Skeletal muscle tissue (tissue), 4 donors: ENCODE data around the gene SLC28A1. TPM values are rescaled to one million over a fixed set of nuclear protein-coding genes. Genes with fewer than 3 reads are reported as not detected.
"Not testable (repeated sequence)": the region's sequence is repeated elsewhere in the genome, so short reads cannot be mapped to it uniquely, and the experiment has no call there.

Experiments used
- H3K27ac ChIP-seq: one replicate; pipeline ENCODE4 v1.7.0; 2013; ENCODE audit warnings: mild to moderate bottlenecking, low read depth, low read length, inconsistent platforms
- H3K27me3 ChIP-seq, 3 donors: one replicate each; pipeline ENCODE4 v1.7.0; 2013; ENCODE audit warnings: low read length in 3 of 3; ENCODE audit not compliant: control insufficient read depth in 3 of 3, insufficient read depth in 3 of 3
- H3K36me3 ChIP-seq, 3 donors: one replicate each; pipeline ENCODE4 v1.7.0; 2013; ENCODE audit warnings: low read length in 3 of 3; ENCODE audit not compliant: control insufficient read depth in 3 of 3, insufficient read depth in 3 of 3
- H3K4me1 ChIP-seq, 3 donors: one replicate each; pipeline ENCODE4 v1.7.0; 2013; ENCODE audit warnings: low read length in 3 of 3, mild to moderate bottlenecking in 3 of 3; ENCODE audit not compliant: control insufficient read depth in 3 of 3, insufficient read depth in 3 of 3
- H3K4me3 ChIP-seq, 3 donors: one replicate each; pipeline ENCODE4 v1.7.0; 2013; ENCODE audit warnings: low read length in 3 of 3
- H3K9ac ChIP-seq, 3 donors: one replicate each; pipeline ENCODE4 v1.7.0; 2013; ENCODE audit warnings: low read length in 3 of 3, mild to moderate bottlenecking in 3 of 3, moderate library complexity in 2 of 3, low read depth in 1 of 3
- H3K9me3 ChIP-seq, 3 donors: one replicate each; pipeline ENCODE4 v1.7.0; 2013; ENCODE audit warnings: low read length in 3 of 3; ENCODE audit not compliant: control insufficient read depth in 3 of 3
- total RNA-seq: library from RNA; depleted of rRNA; stranded (reverse); fragments of >200 nt; gene quantifications from one replicate; pipeline ENCODE4 v1.2.3, GENCODE V29; 2014
- donor health status: Osteomylitis.

The SLC28A1 gene
- total RNA-seq, 1 donor from 2014 or later, result 0.52 TPM

DNA sequence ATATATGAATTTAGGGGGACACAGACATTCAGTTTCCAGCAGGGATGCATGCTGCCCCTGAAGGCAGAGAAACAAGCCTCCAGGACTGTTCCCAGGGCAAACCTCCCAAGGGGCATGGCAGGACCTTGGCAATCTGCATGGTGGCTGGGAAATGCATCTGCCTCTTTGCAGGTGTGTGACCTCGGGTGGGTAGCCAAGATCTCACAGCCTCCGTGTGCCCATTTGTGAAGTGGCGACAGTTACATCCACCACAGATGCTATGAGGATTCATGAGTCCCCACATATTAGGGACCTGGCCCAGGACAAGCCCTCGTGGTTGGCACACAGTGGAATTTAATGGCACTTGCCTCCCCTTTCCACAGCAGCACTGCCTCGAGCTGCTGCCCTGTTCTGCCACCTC, 29.9 kb downstream of the SLC28A1 start:
- no peaks in the 10 kb centered on the region for H3K36me3 ChIP-seq
- peaks cover 44 to 53% (median 48%) of the 10 kb centered on the region in 3 donors for H3K4me1 ChIP-seq
- peak overlapping the region; percentile 85 for H3K27ac ChIP-seq
- H3K9me3 ChIP-seq, result no peaks in the 10 kb centered on the region
- peak overlapping the region in 1 of 3 donors; percentile 49 for H3K4me3 ChIP-seq
- peak overlapping the region; percentile 20 to 76 (median 25) for H3K9ac ChIP-seq
- no peaks in the 10 kb centered on the region for H3K27me3 ChIP-seq

DNA sequence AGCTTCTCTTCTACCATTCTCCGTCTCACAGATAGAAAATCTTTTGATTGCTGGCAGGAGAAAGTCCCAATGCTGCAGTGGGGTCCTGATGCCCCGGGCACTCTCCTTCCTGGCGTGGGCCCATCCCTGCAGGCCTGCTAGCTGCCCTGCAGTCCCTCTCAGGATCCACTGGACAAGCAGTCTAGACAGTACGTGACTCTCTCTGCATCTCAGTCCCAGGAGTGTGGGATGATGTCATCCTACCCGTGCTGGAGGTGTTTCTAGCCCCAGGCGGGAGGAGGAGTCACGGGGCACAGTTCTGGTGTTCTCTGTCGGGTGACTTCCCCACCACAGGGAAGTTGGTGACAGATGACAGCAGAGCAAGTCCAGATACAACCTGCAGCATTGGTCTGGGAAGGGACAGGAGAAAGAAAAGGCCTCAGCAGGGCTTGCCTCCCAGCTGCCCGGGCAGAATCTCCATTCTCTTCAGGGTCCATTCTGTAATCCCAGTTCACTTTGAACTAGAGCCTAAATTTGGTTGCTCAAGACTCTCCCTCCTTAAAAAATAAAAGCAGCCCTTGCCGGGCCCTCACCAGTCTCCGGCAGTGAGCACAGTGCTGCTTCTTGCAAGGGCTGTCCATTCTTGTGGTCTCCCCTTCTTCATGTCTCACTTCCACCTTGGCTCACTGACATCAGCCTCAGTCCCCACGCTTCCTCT, 30.6 kb downstream of the SLC28A1 start:
- H3K27me3 ChIP-seq, result no peaks in the 10 kb centered on the region
- H3K9me3 ChIP-seq, result no peaks in the 10 kb centered on the region
- H3K27ac ChIP-seq, result peak overlapping the region; percentile 85
- H3K4me3 ChIP-seq, result peak overlapping the region; percentile 9 to 49 (median 23)
- peak overlapping the region; percentile 27 to 76 (median 51) for H3K9ac ChIP-seq
- no peaks in the 10 kb centered on the region for H3K36me3 ChIP-seq
- H3K4me1 ChIP-seq, result peaks cover 44 to 50% (median 48%) of the 10 kb centered on the region in 3 donors

- no peaks in the 10 kb centered on the region for H3K9me3 ChIP-seq
- H3K27ac ChIP-seq, result peak overlapping the region; percentile 85
- H3K27me3 ChIP-seq, result no peaks in the 10 kb centered on the region
- H3K36me3 ChIP-seq, result no peaks in the 10 kb centered on the region
- H3K4me3 ChIP-seq, result no peak overlapping the region
- H3K9ac ChIP-seq, result peak overlapping the region in 2 of 3 donors; percentile 51 to 76
- H3K4me1 ChIP-seq, result peaks cover 44 to 50% (median 48%) of the 10 kb centered on the region in 3 donors
These were observed 31.1 kb downstream of the SLC28A1 start for GRCh38 chr15:84915606-84915958.

DNA sequence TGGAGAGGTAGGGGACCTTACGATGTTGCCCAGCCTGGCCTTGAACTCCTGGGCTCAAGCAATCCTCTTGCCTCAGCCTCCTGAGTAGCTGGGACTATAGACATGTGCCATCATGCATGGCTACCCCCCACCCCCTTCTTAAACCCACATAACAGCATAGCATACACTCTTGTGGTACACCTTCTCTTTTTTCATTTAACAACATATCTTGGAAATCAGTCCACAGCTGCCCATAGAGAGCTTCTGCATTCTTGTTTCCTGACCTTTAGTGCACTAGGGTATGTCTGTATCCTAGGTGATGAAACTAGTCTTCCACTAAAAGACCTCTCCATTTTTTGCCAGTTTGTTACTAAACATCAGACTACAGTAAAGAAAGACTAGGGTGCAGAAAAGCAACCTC, 33.0 kb downstream of the SLC28A1 start:
- no peaks in the 10 kb centered on the region for H3K27me3 ChIP-seq
- no peak overlapping the region for H3K9ac ChIP-seq
- no peaks in the 10 kb centered on the region for H3K36me3 ChIP-seq
- no peaks in the 10 kb centered on the region for H3K9me3 ChIP-seq
- no peak overlapping the region for H3K4me3 ChIP-seq
- H3K27ac ChIP-seq, result no peak overlapping the region
- peaks cover 25 to 34% (median 30%) of the 10 kb centered on the region in 3 donors for H3K4me1 ChIP-seq

DNA sequence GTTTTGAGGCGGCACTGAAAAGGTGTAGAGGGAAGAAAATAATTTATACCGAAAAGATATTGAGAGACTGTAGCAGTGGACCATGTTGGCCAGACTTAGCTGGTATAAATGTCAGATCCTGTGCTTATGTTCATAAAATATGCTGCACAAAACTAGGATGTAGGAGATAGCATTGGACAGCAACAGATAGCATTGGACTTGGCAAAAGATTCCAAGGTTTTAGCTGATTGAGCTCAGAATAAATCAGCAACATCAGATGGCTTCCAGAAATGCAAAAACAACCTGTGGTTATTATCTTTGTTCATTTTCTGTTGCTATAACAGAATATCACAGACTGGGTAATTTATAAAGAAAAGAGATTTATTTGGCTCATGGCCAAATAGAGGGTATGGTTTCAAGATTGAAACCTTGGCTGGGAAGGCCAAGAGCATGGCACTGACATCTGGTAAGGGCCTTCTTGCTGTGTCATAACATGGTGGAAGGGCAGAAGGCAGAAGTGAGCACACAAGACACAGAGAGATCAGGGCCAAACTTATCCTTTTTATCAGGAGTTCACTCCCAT, 34.7 kb downstream of the SLC28A1 start:
- Histone ChIP-seq H3K9me3 (no peaks in the 10 kb centered on the region), H3K27ac (no peak overlapping the region), H3K9ac (no peak overlapping the region), H3K36me3 (no peaks in the 10 kb centered on the region), H3K4me1 (peaks cover 20 to 24% (median 21%) of the 10 kb centered on the region in 3 donors), H3K27me3 (no peaks in the 10 kb centered on the region), H3K4me3 (no peak overlapping the region)

GRCh38 chr15:84921121-84921520, 36.7 kb downstream of the SLC28A1 start:
- no peak overlapping the region for H3K27ac ChIP-seq
- no peak overlapping the region for H3K4me3 ChIP-seq
- H3K36me3 ChIP-seq, result no peaks in the 10 kb centered on the region
- no peaks in the 10 kb centered on the region for H3K27me3 ChIP-seq
- H3K9ac ChIP-seq, result no peak overlapping the region
- H3K4me1 ChIP-seq, result peaks cover 8 to 15% (median 14%) of the 10 kb centered on the region in 3 donors
- H3K9me3 ChIP-seq, result no peaks in the 10 kb centered on the region

DNA sequence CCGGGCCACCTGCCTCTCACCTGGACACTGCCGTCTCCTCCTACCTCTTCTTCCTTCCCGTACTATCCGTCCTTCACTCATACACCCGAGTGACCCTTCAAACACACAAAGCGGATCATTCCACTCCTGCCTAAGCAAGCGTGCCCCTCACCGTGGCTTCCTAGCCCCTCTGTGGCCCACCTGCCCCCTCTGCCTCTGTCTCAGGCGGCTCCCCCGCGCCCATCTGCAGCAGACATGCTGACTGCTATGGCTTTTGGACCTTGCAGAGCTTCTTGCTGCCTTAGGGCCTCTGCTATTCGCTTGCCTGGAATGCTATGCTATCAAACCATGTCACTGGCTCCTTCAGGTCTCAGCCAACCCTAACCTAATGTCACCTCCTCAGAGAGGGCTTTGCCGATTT, 38.1 kb downstream of the SLC28A1 start:
- H3K4me3 ChIP-seq, result no peak overlapping the region
- no peak overlapping the region for H3K27ac ChIP-seq
- no peaks in the 10 kb centered on the region for H3K9me3 ChIP-seq

DNA sequence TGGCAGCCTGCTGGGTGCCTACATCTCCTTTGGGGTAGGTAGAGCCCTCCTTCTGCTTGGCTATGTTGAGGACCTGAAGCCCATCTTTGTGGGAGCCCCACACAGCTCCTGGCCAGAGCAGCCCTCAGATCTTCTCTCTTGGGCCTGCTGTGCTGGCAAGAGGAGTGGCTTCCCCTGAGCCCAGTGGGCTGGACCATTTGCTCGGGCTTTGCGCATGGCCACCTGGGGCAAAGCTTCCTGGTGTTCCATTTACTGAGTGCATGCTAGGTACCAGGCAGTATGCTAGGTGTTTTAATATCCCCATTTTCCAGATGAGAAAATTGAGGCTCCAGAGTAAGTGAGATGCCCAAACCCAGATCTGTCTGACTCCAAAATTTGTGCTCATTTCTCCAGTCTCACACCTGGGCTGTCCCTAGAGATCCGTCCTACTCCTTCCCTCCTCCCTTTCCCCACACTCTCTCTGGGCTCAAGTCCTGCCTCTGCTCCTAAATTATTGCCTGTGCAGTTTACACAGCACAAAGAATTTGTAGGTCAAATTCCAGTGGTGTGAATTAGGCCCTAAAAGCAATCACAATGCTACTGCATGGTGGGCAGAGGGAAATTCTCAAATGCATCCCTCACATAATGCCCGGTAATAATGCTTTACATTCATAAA, 39.7 kb downstream of the SLC28A1 start:
- Histone ChIP-seq H3K36me3 (no peaks in the 10 kb centered on the region), H3K27ac (peak overlapping the region; percentile 0), H3K9me3 (no peaks in the 10 kb centered on the region), H3K4me1 (peaks cover 15 to 22% (median 17%) of the 10 kb centered on the region in 3 donors), H3K4me3 (no peak overlapping the region), H3K27me3 (no peaks in the 10 kb centered on the region), H3K9ac (peak overlapping the region in 1 of 3 donors; percentile 62)

More for the DNA sequence above, 38.1 kb downstream of the SLC28A1 start:
- Histone ChIP-seq H3K9ac (no peak overlapping the region), H3K27me3 (no peaks in the 10 kb centered on the region), H3K4me1 (peaks cover 8 to 16% (median 14%) of the 10 kb centered on the region in 3 donors), H3K36me3 (no peaks in the 10 kb centered on the region)

GRCh38 chr15:84924821-84925569, 40.5 kb downstream of the SLC28A1 start:
- not testable (repeated sequence) for H3K9ac ChIP-seq
- peak overlapping the region; percentile 12 for H3K27ac ChIP-seq

More at GRCh38 chr15:84924821-84925569, 40.5 kb downstream of the SLC28A1 start:
- H3K9me3 ChIP-seq, H3K4me3 ChIP-seq, H3K36me3 ChIP-seq, H3K27me3 ChIP-seq: not testable (repeated sequence)
- H3K4me1 ChIP-seq, result peaks cover 17 to 22% (median 18%) of the 10 kb centered on the region in 3 donors
